CD4-positive, alpha-beta T cell (primary cell): Measurements from ENCODE around the gene FUT1. TPM values are rescaled to one million over a fixed set of nuclear protein-coding genes. Genes with fewer than 3 reads are reported as not detected.

Experiments used
- ATAC-seq: fragments of 200-7000 bp; cut with Tn5 transposase; one replicate; pipeline ENCODE4 v1.10.0; 2022; ENCODE audit warnings: mild to moderate bottlenecking; ENCODE audit not compliant: poor library complexity
- CTCF ChIA-PET: fragments of 350-600 bp; sonication (Branson Sonifier 250); formaldehyde crosslinking; loops from one replicate; lab custom pipeline; 2021; ENCODE audit warnings: antibody characterized with exemption, inconsistent platforms; lab: Charles Lee
- POLR2A ChIA-PET: fragments of 350-600 bp; sonication (Branson Sonifier 250); formaldehyde crosslinking; loops from one replicate; lab custom pipeline; 2021; ENCODE audit warnings: antibody characterized with exemption, inconsistent platforms; lab: Charles Lee
- DNase-seq, 14 experiments: peaks; one replicate each; pipeline ENCODE4 v3.0.0-alpha.2; 2013 to 2020; ENCODE audit warnings: mixed read lengths in 2 of 14
- H3K27ac ChIP-seq, 2 donors: one replicate each; pipeline versions ENCODE4 v1.5.1 to v1.7.0; 2013; ENCODE audit warnings: low read length in 2 of 2, low read depth in 1 of 2, mild to moderate bottlenecking in 1 of 2
- H3K27me3 ChIP-seq, 2 experiments: 1 replicate in 1 of 2; 2 replicates in 1 of 2; pipeline versions ENCODE4 v1.6.1 to v1.7.0; 2013; ENCODE audit warnings: low read length in 2 of 2, control low read depth in 1 of 2, mild to moderate bottlenecking in 1 of 2, moderate library complexity in 1 of 2; ENCODE audit not compliant: insufficient read depth in 2 of 2, control insufficient read depth in 1 of 2
- H3K36me3 ChIP-seq: one replicate; pipeline ENCODE4 v1.6.1; 2013; ENCODE audit warnings: low read length, control low read depth; ENCODE audit not compliant: insufficient read depth
- H3K4me1 ChIP-seq: one replicate; pipeline ENCODE4 v1.6.1; 2013; ENCODE audit warnings: low read length, control low read depth; ENCODE audit not compliant: insufficient read depth
- H3K4me3 ChIP-seq: one replicate; pipeline ENCODE4 v1.5.1; 2013; ENCODE audit warnings: mild to moderate bottlenecking, low read length, moderate library complexity
- H3K9me3 ChIP-seq, 2 experiments: 1 replicate in 1 of 2; 2 replicates in 1 of 2; pipeline versions ENCODE4 v1.6.1 to v1.7.0; 2013; ENCODE audit warnings: low read length in 2 of 2, mild to moderate bottlenecking in 2 of 2, control low read depth in 1 of 2, moderate library complexity in 1 of 2; ENCODE audit not compliant: control insufficient read depth in 1 of 2, insufficient read depth in 1 of 2
- H3K27ac Mint-ChIP-seq: one replicate; pipeline ENCODE4 v1.8.0; 2020; ENCODE audit warnings: mixed read lengths
- H3K27me3 Mint-ChIP-seq: one replicate; pipeline ENCODE4 v1.8.0; 2021; ENCODE audit warnings: mixed read lengths
- H3K36me3 Mint-ChIP-seq: one replicate; pipeline ENCODE4 v1.8.0; 2021; ENCODE audit warnings: low read depth, mixed read lengths
- H3K4me1 Mint-ChIP-seq: one replicate; pipeline ENCODE4 v1.8.0; 2021; ENCODE audit warnings: low read depth, mixed read lengths
- H3K4me3 Mint-ChIP-seq: one replicate; pipeline ENCODE4 v1.8.0; 2020; ENCODE audit warnings: mild to moderate bottlenecking, mixed read lengths
- H3K9me3 Mint-ChIP-seq: one replicate; pipeline ENCODE4 v1.8.0; 2020; ENCODE audit warnings: mixed read lengths
- CTCF ChIP-seq: fragments of 200-600 bp; IDR thresholded peaks from one replicate; pipeline ENCODE4 v1.8.0; 2022; ENCODE audit warnings: antibody characterized with exemption, mild to moderate bottlenecking
- intact Hi-C, 2 experiments: fragments of 100-400 bp; cut with DNase I in 1 of 2; cut with micrococcal nuclease in 1 of 2; formaldehyde crosslinking; loops; one replicate each; pipeline versions ENCODE4 v1.15.1 to v1.9.0; 2023 to 2025; cut with DNase I, micrococcal nuclease
- total RNA-seq, 174 experiments: library from RNA in 2 of 174; stranded (reverse) in 2 of 174; gene quantifications; one replicate each; pipeline ENCODE4 v1.2.3 and lab custom pipeline; 2021 to 2026

The FUT1 gene
- total RNA-seq, 2 experiments from 2014 or later, result not detected

- no peaks in the 10 kb centered on the region for H3K36me3 ChIP-seq
- H3K27ac ChIP-seq, result no peak overlapping the region
- Mint-ChIP-seq H3K36me3 (no peaks in the 10 kb centered on the region), H3K4me3 (peak overlapping the region; percentile 88), H3K9me3 (no peaks in the 10 kb centered on the region), H3K27ac (no peak overlapping the region), H3K4me1 (peaks cover 21% of the 10 kb centered on the region), H3K27me3 (no peaks in the 10 kb centered on the region)
- no peaks in the 10 kb centered on the region for H3K27me3 ChIP-seq
- no peak for TF ChIP-seq CTCF
- CTCF ChIA-PET, result interaction anchor here (1.0 to 3.2 kb wide), 3 partner anchors 26 to 82 kb away, joined by 3 to 14 read pairs (median 6); no protein-coding TSS in a partner anchor
- H3K4me3 ChIP-seq, result peak overlapping the region; percentile 68
- POLR2A ChIA-PET, result interaction anchor here (0.6 to 2.9 kb wide), 8 partner anchors 12 to 281 kb away, joined by 3 to 21 read pairs (median 4); partner anchors contain the start of genes CA11 and RUVBL2
- intact Hi-C loops, result loop anchor here (5.0 to 10.0 kb wide), 3 partner anchors 36 to 208 kb away; no protein-coding TSS in a partner anchor
- DNase-seq, result peak in 2 of 14 experiments; percentile 39 to 52
- H3K9me3 ChIP-seq, result no peaks in the 10 kb centered on the region
- peaks cover 25% of the 10 kb centered on the region for H3K4me1 ChIP-seq
- no peak for ATAC-seq
Observed at GRCh38 chr19:48713041-48713863, 39.2 kb downstream of the FUT1 start.

DNA sequence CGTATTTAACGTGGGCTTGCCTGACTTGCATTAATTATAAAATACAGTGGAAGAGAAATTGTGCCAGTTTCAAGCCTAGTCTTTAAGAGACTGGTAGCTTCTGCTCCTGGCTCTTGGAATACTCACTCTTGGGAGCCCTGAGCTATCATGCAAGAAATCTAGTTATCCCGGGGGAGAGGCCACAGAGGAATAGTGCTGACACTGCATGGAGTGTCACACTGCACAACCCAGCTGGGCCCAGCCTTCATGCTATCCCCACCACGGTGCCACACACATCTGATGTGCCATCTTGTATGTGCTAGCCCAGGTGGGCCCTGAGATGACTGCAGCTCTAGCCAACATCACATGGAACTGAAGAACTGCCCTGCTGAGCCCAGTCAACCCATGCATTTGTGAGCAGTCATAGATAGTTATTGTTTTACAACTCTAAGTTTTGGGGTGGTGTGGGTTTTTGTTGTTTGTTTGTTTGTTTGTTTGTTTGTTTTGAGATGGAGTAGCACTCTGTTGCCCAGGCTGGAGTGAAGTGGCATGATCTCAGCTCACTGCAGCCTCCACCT, 41.3 kb downstream of the FUT1 start:
- Histone ChIP-seq H3K36me3 (no peaks in the 10 kb centered on the region), H3K4me1 (peaks cover 25% of the 10 kb centered on the region), H3K27ac (no peak overlapping the region), H3K4me3 (no peak overlapping the region), H3K9me3 (no peaks in the 10 kb centered on the region), H3K27me3 (no peaks in the 10 kb centered on the region)
- Mint-ChIP-seq H3K4me1 (peaks cover 21% of the 10 kb centered on the region), H3K9me3 (no peaks in the 10 kb centered on the region), H3K4me3 (peak overlapping the region; percentile 39), H3K36me3 (peaks cover 4% of the 10 kb centered on the region), H3K27me3 (no peaks in the 10 kb centered on the region), H3K27ac (no peak overlapping the region)
- DNase-seq (no peak), ATAC-seq (no peak)
- intact Hi-C loops, result loop anchor here (5.0 to 10.0 kb wide), 3 partner anchors 34 to 206 kb away; no protein-coding TSS in a partner anchor
- no peak for TF ChIP-seq CTCF
- POLR2A ChIA-PET, result interaction anchor here (0.6 kb wide), 1 partner anchor 59 kb away, joined by 3 read pairs; no protein-coding TSS in a partner anchor
- CTCF ChIA-PET, result interaction anchor here (1.4 to 3.2 kb wide), 2 partner anchors 14 to 28 kb away, joined by 3 to 14 read pairs; no protein-coding TSS in a partner anchor

DNA sequence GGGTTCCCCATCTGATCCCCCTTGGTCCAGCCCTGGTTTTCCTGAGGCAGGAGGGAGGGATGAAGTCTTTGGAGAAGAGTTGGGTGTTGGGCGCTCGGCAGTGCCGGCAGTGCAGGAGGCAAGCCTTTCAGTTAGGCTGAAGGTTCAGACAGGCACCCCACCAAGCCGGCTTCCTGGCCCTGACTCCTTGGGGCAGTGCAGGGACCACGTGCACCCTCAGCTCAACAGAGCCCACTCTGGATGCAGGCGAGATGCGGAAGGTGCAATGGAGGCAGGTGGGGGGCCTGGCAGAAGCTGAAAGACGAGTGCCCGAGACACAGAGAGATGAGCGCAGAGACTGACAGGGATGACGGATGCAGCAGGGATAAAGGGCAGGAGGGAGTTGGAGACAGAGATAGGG, 44.0 kb downstream of the FUT1 start:
- Histone ChIP-seq H3K27me3 (no peaks in the 10 kb centered on the region), H3K4me3 (no peak overlapping the region), H3K36me3 (peaks cover 12% of the 10 kb centered on the region), H3K27ac (no peak overlapping the region), H3K9me3 (no peaks in the 10 kb centered on the region), H3K4me1 (peaks cover 10% of the 10 kb centered on the region)
- Mint-ChIP-seq H3K27me3 (no peaks in the 10 kb centered on the region), H3K4me3 (no peak overlapping the region), H3K9me3 (no peaks in the 10 kb centered on the region), H3K27ac (no peak overlapping the region), H3K36me3 (peaks cover 25% of the 10 kb centered on the region), H3K4me1 (peaks cover 7% of the 10 kb centered on the region)
- no peak for TF ChIP-seq CTCF
- ChIA-PET POLR2A (no interaction called here), CTCF (no interaction called here)
- intact Hi-C loops, result no loop called here
- no peak for ATAC-seq
- DNase-seq, result no peak
